Testis (tissue), 3 donors: ENCODE results near the gene FSTL4. TPM values are rescaled to one million over a fixed set of nuclear protein-coding genes. Genes with fewer than 3 reads are reported as not detected.

Source experiments
- DNase-seq: peaks from one replicate; pipeline ENCODE4 v3.0.0-alpha.2; 2019
- H3K27ac ChIP-seq, 2 donors: fragments of 200-600 bp; sonication (generic); one replicate each; pipeline ENCODE4 v1.5.1; 2019
- H3K27me3 ChIP-seq: fragments of 200-600 bp; sonication (generic); one replicate; pipeline ENCODE4 v1.5.1; 2019
- H3K36me3 ChIP-seq: fragments of 200-600 bp; sonication (generic); one replicate; pipeline ENCODE4 v1.5.1; 2017; ENCODE audit warnings: low read depth; ENCODE audit errors: missing control alignments
- H3K4me1 ChIP-seq: fragments of 200-600 bp; sonication (generic); one replicate; pipeline ENCODE4 v1.5.1; 2019
- H3K4me3 ChIP-seq, 2 donors: fragments of 200-600 bp; sonication (generic); one replicate each; pipeline ENCODE4 v1.5.1; 2017 to 2019
- H3K9me3 ChIP-seq: fragments of 200-600 bp; sonication (generic); one replicate; pipeline ENCODE4 v1.5.1; 2017
- CTCF ChIP-seq, 3 experiments: fragments of 450-650 bp in 2 of 3; fragments of 200-600 bp in 1 of 3; sonication (generic) in 1 of 3; IDR thresholded peaks; one replicate each; pipeline ENCODE4 v1.5.1; 2016 to 2019; ENCODE audit warnings: antibody characterized with exemption in 3 of 3, mild to moderate bottlenecking in 2 of 3, moderate library complexity in 1 of 3
- POLR2A ChIP-seq: fragments of 450-650 bp; IDR thresholded peaks from one replicate; pipeline ENCODE4 v1.6.1; 2017; ENCODE audit warnings: antibody characterized with exemption, mild to moderate bottlenecking, moderate library complexity
- WGBS, 2 donors: methylation state at CpG; one replicate each; pipeline ENCODE4 v1.1.5; 2018; 5-methylcytosine and 5-hydroxymethylcytosine counted together
- intact Hi-C: fragments of 100-400 bp; cut with DNase I; formaldehyde crosslinking; loops from one replicate; pipeline ENCODE4 v1.15.1; 2023; ENCODE audit warnings: low total_unique reads
- polyA plus RNA-seq: library from polyadenylated mRNA; stranded (reverse); fragments of 350-450 nt; fragmentation: Illumina TruSeq; extraction: RNeasy Lipid Tissue Mini Kit (QIAGEN cat#74804); gene quantifications from one replicate; pipeline ENCODE4 v1.2.3, GENCODE V29; 2014; ENCODE audit warnings: low read depth, low replicate concordance; ENCODE audit not compliant: insufficient read depth
- total RNA-seq, 2 donors: library from RNA; depleted of rRNA; stranded (reverse); fragments of >200 nt; gene quantifications; one replicate each; pipeline ENCODE4 v1.2.3, GENCODE V29; 2016

FSTL4 gene
- total and polyA plus RNA-seq, 3 donors from 2014 or later = 7.1 to 8.6 (median 7.4) TPM

GRCh38 chr5:133368916-133369783, 243.2 kb downstream of the FSTL4 start:
- Histone ChIP-seq H3K27me3 (no peaks in the 10 kb centered on the region), H3K27ac (no peak overlapping the region), H3K4me3 (no peak overlapping the region), H3K4me1 (no peaks in the 10 kb centered on the region), H3K36me3 (no peaks in the 10 kb centered on the region), H3K9me3 (no peaks in the 10 kb centered on the region)
- TF ChIP-seq CTCF (IDR thresholded peaks at IDR 0.05) (no peak), POLR2A (no peak)
- intact Hi-C loops = no loop called here
- DNase-seq = no peak
- 88 to 89% methylated on average over 6 to 7 of the region's 7 CpGs for WGBS, 2 donors

GRCh38 chr5:133367984-133368383, 244.4 kb downstream of the FSTL4 start:
- Histone ChIP-seq H3K36me3 (no peaks in the 10 kb centered on the region), H3K4me3 (no peak overlapping the region), H3K27ac (no peak overlapping the region), H3K4me1 (no peaks in the 10 kb centered on the region), H3K9me3 (no peaks in the 10 kb centered on the region), H3K27me3 (no peaks in the 10 kb centered on the region)
- no peak for DNase-seq
- intact Hi-C loops = no loop called here
- no peak for TF ChIP-seq POLR2A
- TF ChIP-seq CTCF (IDR thresholded peaks at IDR 0.05) = no peak
- 80 to 100% methylated on average over 1 to 2 of the region's 2 CpGs for WGBS, 2 donors

- Histone ChIP-seq H3K36me3 (no peaks in the 10 kb centered on the region), H3K27me3 (no peaks in the 10 kb centered on the region), H3K27ac (no peak overlapping the region), H3K9me3 (no peaks in the 10 kb centered on the region), H3K4me1 (no peaks in the 10 kb centered on the region), H3K4me3 (no peak overlapping the region)
- intact Hi-C loops = no loop called here
- 50 to 51% methylated on average over 6 of the region's 6 CpGs for WGBS, 2 donors
- TF ChIP-seq POLR2A = no peak
- no peak for TF ChIP-seq CTCF (IDR thresholded peaks at IDR 0.05)
- DNase-seq = peak; percentile 29
Measured at GRCh38 chr5:133367071-133367786, 245.1 kb downstream of the FSTL4 start.

GRCh38 chr5:133366438-133366837, 245.9 kb downstream of the FSTL4 start:
- Histone ChIP-seq H3K27me3 (no peaks in the 10 kb centered on the region), H3K4me1 (no peaks in the 10 kb centered on the region), H3K9me3 (no peaks in the 10 kb centered on the region), H3K27ac (no peak overlapping the region), H3K4me3 (no peak overlapping the region), H3K36me3 (no peaks in the 10 kb centered on the region)
- WGBS, 2 donors = 94 to 95% methylated on average over 6 of the region's 6 CpGs
- TF ChIP-seq POLR2A (no peak), CTCF (IDR thresholded peaks at IDR 0.05) (no peak)
- intact Hi-C loops = no loop called here
- DNase-seq = no peak
